CD4-positive, alpha-beta T cell (primary cell): ENCODE results near the gene NEURL1. TPM values are rescaled to one million over a fixed set of nuclear protein-coding genes. Genes with fewer than 3 reads are reported as not detected.
A peak's percentile ranks its signal among the peaks of the same experiment; 100 is the strongest.

Experiments
- ATAC-seq: fragments of 200-7000 bp; cut with Tn5 transposase; one replicate; pipeline ENCODE4 v1.10.0; 2022; ENCODE audit warnings: mild to moderate bottlenecking; ENCODE audit not compliant: poor library complexity
- CTCF ChIA-PET: fragments of 350-600 bp; sonication (Branson Sonifier 250); formaldehyde crosslinking; loops from one replicate; lab custom pipeline; 2021; ENCODE audit warnings: antibody characterized with exemption, inconsistent platforms; lab: Charles Lee
- POLR2A ChIA-PET: fragments of 350-600 bp; sonication (Branson Sonifier 250); formaldehyde crosslinking; loops from one replicate; lab custom pipeline; 2021; ENCODE audit warnings: antibody characterized with exemption, inconsistent platforms; lab: Charles Lee
- DNase-seq, 14 experiments: peaks; one replicate each; pipeline ENCODE4 v3.0.0-alpha.2; 2013 to 2020; ENCODE audit warnings: mixed read lengths in 2 of 14
- H3K27ac ChIP-seq, 2 donors: one replicate each; pipeline versions ENCODE4 v1.5.1 to v1.7.0; 2013; ENCODE audit warnings: low read length in 2 of 2, low read depth in 1 of 2, mild to moderate bottlenecking in 1 of 2
- H3K27me3 ChIP-seq, 2 experiments: 1 replicate in 1 of 2; 2 replicates in 1 of 2; pipeline versions ENCODE4 v1.6.1 to v1.7.0; 2013; ENCODE audit warnings: low read length in 2 of 2, control low read depth in 1 of 2, mild to moderate bottlenecking in 1 of 2, moderate library complexity in 1 of 2; ENCODE audit not compliant: insufficient read depth in 2 of 2, control insufficient read depth in 1 of 2
- H3K36me3 ChIP-seq: one replicate; pipeline ENCODE4 v1.6.1; 2013; ENCODE audit warnings: low read length, control low read depth; ENCODE audit not compliant: insufficient read depth
- H3K4me1 ChIP-seq: one replicate; pipeline ENCODE4 v1.6.1; 2013; ENCODE audit warnings: low read length, control low read depth; ENCODE audit not compliant: insufficient read depth
- H3K4me3 ChIP-seq: one replicate; pipeline ENCODE4 v1.5.1; 2013; ENCODE audit warnings: mild to moderate bottlenecking, low read length, moderate library complexity
- H3K9me3 ChIP-seq, 2 experiments: 1 replicate in 1 of 2; 2 replicates in 1 of 2; pipeline versions ENCODE4 v1.6.1 to v1.7.0; 2013; ENCODE audit warnings: low read length in 2 of 2, mild to moderate bottlenecking in 2 of 2, control low read depth in 1 of 2, moderate library complexity in 1 of 2; ENCODE audit not compliant: control insufficient read depth in 1 of 2, insufficient read depth in 1 of 2
- H3K27ac Mint-ChIP-seq: one replicate; pipeline ENCODE4 v1.8.0; 2020; ENCODE audit warnings: mixed read lengths
- H3K27me3 Mint-ChIP-seq: one replicate; pipeline ENCODE4 v1.8.0; 2021; ENCODE audit warnings: mixed read lengths
- H3K36me3 Mint-ChIP-seq: one replicate; pipeline ENCODE4 v1.8.0; 2021; ENCODE audit warnings: low read depth, mixed read lengths
- H3K4me1 Mint-ChIP-seq: one replicate; pipeline ENCODE4 v1.8.0; 2021; ENCODE audit warnings: low read depth, mixed read lengths
- H3K4me3 Mint-ChIP-seq: one replicate; pipeline ENCODE4 v1.8.0; 2020; ENCODE audit warnings: mild to moderate bottlenecking, mixed read lengths
- H3K9me3 Mint-ChIP-seq: one replicate; pipeline ENCODE4 v1.8.0; 2020; ENCODE audit warnings: mixed read lengths
- intact Hi-C, 2 experiments: fragments of 100-400 bp; cut with DNase I in 1 of 2; cut with micrococcal nuclease in 1 of 2; formaldehyde crosslinking; loops; one replicate each; pipeline versions ENCODE4 v1.15.1 to v1.9.0; 2023 to 2025; cut with DNase I, micrococcal nuclease
- total RNA-seq, 174 experiments: library from RNA in 2 of 174; stranded (reverse) in 2 of 174; gene quantifications; one replicate each; pipeline ENCODE4 v1.2.3 and lab custom pipeline; 2021 to 2026
- TF ChIP-seq, protein P1 (sequence below): fragments of 200-600 bp; IDR thresholded peaks from one replicate; pipeline ENCODE4 v1.8.0; 2022; ENCODE audit warnings: antibody characterized with exemption, mild to moderate bottlenecking

Gene NEURL1
- total RNA-seq, 2 experiments from 2014 or later = 0.85 to 1.1 TPM

DNA sequence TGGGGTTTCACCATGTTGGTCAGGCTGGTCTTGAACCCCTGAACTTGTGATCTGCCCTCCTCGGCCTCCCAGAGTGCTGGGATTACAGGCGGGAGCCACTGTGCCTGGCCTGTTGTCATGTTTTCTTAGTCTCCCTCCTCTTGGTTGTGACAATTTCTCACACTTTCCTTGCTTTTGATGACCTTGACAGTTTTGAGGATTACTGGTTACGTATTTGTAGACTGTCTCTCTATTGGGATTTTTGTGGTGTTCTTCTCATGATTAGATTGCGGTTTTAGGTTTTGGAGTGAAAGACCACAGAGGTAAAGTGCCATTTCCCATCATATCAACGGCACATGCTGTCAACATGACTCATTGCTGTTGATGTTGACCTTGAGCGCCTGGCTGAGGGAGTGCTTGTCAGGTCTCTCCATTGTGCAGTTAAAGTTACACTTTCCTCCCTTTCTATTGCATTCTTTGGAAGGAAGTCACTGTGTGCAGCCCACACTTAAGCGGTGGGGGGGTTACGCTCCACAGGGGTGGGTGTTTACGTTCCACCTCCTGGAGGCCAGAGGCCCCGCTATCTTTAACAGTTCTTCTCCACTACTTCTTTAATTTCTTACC, 10.8 kb downstream of the NEURL1 start:
- ChIA-PET CTCF (interaction anchor here (0.7 to 1.0 kb wide), 2 partner anchors 18 to 23 kb away, joined by 3 to 5 read pairs; no protein-coding TSS in a partner anchor), POLR2A (interaction anchor here (0.6 to 0.9 kb wide), 2 partner anchors 90 to 1007 kb away, joined by 3 to 4 read pairs; no protein-coding TSS in a partner anchor)
- H3K4me1 ChIP-seq = peaks cover 10% of the 10 kb centered on the region
- ATAC-seq = peak; percentile 68
- TF ChIP-seq, protein P1, sequence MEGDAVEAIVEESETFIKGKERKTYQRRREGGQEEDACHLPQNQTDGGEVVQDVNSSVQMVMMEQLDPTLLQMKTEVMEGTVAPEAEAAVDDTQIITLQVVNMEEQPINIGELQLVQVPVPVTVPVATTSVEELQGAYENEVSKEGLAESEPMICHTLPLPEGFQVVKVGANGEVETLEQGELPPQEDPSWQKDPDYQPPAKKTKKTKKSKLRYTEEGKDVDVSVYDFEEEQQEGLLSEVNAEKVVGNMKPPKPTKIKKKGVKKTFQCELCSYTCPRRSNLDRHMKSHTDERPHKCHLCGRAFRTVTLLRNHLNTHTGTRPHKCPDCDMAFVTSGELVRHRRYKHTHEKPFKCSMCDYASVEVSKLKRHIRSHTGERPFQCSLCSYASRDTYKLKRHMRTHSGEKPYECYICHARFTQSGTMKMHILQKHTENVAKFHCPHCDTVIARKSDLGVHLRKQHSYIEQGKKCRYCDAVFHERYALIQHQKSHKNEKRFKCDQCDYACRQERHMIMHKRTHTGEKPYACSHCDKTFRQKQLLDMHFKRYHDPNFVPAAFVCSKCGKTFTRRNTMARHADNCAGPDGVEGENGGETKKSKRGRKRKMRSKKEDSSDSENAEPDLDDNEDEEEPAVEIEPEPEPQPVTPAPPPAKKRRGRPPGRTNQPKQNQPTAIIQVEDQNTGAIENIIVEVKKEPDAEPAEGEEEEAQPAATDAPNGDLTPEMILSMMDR = no peak
- Mint-ChIP-seq H3K27me3 (peaks cover 27% of the 10 kb centered on the region), H3K4me3 (no peak overlapping the region), H3K4me1 (peaks cover 5% of the 10 kb centered on the region), H3K9me3 (no peaks in the 10 kb centered on the region), H3K36me3 (no peaks in the 10 kb centered on the region), H3K27ac (no peak overlapping the region)
- no peaks in the 10 kb centered on the region for H3K36me3 ChIP-seq
- DNase-seq = peak in 9 of 14 experiments; percentile 13 to 66 (median 21)
- H3K27ac ChIP-seq = no peak overlapping the region
- intact Hi-C loops = no loop called here
- peaks cover 0 to 3% of the 10 kb centered on the region in 2 experiments for H3K27me3 ChIP-seq
- no peaks in the 10 kb centered on the region for H3K9me3 ChIP-seq
- no peak overlapping the region for H3K4me3 ChIP-seq

DNA sequence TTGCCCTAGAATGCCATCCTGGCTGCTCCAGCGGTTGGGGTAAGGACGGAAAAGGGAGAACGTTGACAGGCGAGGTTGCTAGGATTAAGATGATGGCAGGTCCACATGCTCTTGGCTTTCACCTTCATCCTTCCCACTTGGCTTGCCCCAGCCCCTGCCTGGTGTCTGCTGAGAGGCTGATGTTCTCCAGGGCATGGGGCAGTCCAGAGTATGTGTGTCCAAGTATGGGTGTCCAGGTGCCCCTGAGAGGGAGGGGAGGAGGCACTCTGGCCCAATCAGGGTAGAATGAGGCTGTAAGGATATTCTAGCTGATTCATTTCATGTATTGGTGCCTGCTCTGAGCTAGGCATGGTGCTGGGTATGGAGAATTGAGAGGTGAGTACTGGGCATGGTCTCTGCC, 12.6 kb downstream of the NEURL1 start:
- intact Hi-C loops = no loop called here
- no peaks in the 10 kb centered on the region for H3K36me3 Mint-ChIP-seq
- H3K4me3 Mint-ChIP-seq = no peak overlapping the region
- ATAC-seq (no peak), DNase-seq (no peak)
- peaks cover 5% of the 10 kb centered on the region for H3K4me1 Mint-ChIP-seq
- Histone ChIP-seq H3K27me3 (no peaks in the 10 kb centered on the region), H3K27ac (no peak overlapping the region), H3K36me3 (no peaks in the 10 kb centered on the region), H3K9me3 (no peaks in the 10 kb centered on the region), H3K4me1 (peaks cover 10% of the 10 kb centered on the region), H3K4me3 (no peak overlapping the region)
- POLR2A ChIA-PET = no interaction called here
- no peak overlapping the region for H3K27ac Mint-ChIP-seq
- TF ChIP-seq, protein P1 = no peak
- H3K27me3 Mint-ChIP-seq = peaks cover 15% of the 10 kb centered on the region
- H3K9me3 Mint-ChIP-seq = no peaks in the 10 kb centered on the region
- CTCF ChIA-PET = no interaction called here

DNA sequence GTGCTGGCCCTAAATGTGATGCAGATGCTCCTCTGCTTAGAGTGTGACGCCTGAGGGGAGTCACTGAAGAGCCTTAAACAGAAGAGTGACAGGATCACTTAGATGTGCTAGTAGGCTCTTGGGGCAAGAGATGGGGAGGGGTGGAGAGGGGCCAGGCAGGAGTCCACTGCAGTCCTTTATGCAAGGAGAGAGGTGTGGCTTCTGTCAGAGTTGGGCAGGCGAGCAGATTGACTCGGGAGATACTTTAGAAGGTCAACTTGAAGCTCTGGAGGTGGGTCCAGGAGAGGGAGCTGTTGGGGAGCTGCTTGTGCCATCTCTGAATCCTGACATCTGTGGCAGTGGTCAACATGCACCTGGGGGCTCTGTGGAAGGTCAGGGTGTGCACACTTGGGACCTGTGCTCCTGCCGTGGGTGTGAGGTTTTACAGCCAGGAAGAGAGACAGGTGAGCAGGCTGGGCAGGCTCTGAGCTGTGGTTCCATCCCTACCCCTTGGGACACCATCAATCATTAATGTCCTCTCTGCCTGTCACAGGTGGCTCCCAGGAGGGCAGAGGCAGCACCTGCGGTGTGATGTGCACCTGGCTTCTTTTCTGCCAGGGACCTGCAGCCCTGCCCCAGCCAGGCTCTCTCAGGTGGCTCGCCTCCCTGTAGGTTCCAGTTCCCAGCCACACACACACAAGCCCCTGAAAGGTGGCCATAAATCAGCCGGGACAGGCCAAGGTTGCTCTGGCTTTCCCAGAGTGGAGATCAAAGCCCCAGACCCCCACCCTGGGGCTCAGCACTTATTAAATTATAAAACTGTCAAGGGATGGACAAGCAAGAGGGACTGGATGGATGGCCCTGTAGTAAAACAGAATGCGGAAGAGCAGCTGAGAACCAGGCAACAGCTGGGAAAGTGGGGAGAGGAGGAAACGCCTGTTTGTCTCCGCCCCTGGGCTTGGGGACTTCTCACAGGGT, 14.0 kb downstream of the NEURL1 start:
- Histone ChIP-seq H3K27me3 (no peaks in the 10 kb centered on the region), H3K4me3 (no peak overlapping the region), H3K36me3 (no peaks in the 10 kb centered on the region), H3K4me1 (peaks cover 10% of the 10 kb centered on the region), H3K9me3 (no peaks in the 10 kb centered on the region), H3K27ac (no peak overlapping the region)
- Mint-ChIP-seq H3K4me1 (peaks cover 5% of the 10 kb centered on the region), H3K36me3 (no peaks in the 10 kb centered on the region), H3K4me3 (no peak overlapping the region), H3K9me3 (no peaks in the 10 kb centered on the region), H3K27ac (no peak overlapping the region), H3K27me3 (peaks cover 9% of the 10 kb centered on the region)
- CTCF ChIA-PET = no interaction called here
- intact Hi-C loops = no loop called here
- TF ChIP-seq, protein P1 = no peak
- POLR2A ChIA-PET = no interaction called here
- DNase-seq (no peak), ATAC-seq (no peak)
